Measurements from ENCODE around the gene ARHGEF5.

Gene ARHGEF5

DNA sequence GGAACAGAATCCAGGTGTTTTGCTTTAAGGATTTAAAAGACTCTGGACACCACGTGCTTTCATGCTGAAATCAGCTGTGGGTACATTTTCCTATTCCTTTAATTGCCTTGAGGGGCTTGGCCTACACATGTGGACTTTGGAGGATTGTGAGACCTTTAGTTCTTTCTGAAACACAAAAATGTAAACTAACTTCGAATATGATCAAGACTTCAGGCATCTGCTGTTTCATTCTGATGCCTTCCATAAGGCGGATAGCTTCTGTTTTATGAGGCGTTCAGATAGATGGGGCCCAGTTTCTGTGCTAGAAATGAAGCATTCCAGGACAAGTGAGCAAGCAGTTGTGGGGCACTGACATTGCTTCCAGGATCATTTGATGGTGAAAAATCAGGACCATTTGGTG, 49.7 kb downstream of the ARHGEF5 start:
- no peak for DNase-seq (ENCODE audit: low read depth in 1 of 2, low spot score in 1 of 2)
- TF ChIP-seq, protein P1, sequence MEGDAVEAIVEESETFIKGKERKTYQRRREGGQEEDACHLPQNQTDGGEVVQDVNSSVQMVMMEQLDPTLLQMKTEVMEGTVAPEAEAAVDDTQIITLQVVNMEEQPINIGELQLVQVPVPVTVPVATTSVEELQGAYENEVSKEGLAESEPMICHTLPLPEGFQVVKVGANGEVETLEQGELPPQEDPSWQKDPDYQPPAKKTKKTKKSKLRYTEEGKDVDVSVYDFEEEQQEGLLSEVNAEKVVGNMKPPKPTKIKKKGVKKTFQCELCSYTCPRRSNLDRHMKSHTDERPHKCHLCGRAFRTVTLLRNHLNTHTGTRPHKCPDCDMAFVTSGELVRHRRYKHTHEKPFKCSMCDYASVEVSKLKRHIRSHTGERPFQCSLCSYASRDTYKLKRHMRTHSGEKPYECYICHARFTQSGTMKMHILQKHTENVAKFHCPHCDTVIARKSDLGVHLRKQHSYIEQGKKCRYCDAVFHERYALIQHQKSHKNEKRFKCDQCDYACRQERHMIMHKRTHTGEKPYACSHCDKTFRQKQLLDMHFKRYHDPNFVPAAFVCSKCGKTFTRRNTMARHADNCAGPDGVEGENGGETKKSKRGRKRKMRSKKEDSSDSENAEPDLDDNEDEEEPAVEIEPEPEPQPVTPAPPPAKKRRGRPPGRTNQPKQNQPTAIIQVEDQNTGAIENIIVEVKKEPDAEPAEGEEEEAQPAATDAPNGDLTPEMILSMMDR (IDR thresholded peaks at IDR 0.05; ENCODE audit: insufficient read depth, low read length): no peak
- TF ChIP-seq SPI1 (IDR thresholded peaks at IDR 0.05; ENCODE audit: borderline replicate concordance, low read depth) (no peak), POLR2AphosphoS5 (IDR thresholded peaks at IDR 0.05; ENCODE audit: low read depth) (no peak), GABPA (IDR thresholded peaks at IDR 0.05; ENCODE audit: low read depth) (no peak)
- TF ChIP-seq, protein P2, sequence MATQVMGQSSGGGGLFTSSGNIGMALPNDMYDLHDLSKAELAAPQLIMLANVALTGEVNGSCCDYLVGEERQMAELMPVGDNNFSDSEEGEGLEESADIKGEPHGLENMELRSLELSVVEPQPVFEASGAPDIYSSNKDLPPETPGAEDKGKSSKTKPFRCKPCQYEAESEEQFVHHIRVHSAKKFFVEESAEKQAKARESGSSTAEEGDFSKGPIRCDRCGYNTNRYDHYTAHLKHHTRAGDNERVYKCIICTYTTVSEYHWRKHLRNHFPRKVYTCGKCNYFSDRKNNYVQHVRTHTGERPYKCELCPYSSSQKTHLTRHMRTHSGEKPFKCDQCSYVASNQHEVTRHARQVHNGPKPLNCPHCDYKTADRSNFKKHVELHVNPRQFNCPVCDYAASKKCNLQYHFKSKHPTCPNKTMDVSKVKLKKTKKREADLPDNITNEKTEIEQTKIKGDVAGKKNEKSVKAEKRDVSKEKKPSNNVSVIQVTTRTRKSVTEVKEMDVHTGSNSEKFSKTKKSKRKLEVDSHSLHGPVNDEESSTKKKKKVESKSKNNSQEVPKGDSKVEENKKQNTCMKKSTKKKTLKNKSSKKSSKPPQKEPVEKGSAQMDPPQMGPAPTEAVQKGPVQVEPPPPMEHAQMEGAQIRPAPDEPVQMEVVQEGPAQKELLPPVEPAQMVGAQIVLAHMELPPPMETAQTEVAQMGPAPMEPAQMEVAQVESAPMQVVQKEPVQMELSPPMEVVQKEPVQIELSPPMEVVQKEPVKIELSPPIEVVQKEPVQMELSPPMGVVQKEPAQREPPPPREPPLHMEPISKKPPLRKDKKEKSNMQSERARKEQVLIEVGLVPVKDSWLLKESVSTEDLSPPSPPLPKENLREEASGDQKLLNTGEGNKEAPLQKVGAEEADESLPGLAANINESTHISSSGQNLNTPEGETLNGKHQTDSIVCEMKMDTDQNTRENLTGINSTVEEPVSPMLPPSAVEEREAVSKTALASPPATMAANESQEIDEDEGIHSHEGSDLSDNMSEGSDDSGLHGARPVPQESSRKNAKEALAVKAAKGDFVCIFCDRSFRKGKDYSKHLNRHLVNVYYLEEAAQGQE (IDR thresholded peaks at IDR 0.05; ENCODE audit: insufficient replicate concordance, low read depth): no peak
- Histone ChIP-seq H3K27ac (replicated peaks) (no peak overlapping the region), H3K4me3 (replicated peaks; ENCODE audit: insufficient read depth, low read length) (no peak overlapping the region), H3K27me3 (ENCODE audit: insufficient read depth, poor library complexity, severe bottlenecking) (no peaks in the 10 kb centered on the region)

DNA sequence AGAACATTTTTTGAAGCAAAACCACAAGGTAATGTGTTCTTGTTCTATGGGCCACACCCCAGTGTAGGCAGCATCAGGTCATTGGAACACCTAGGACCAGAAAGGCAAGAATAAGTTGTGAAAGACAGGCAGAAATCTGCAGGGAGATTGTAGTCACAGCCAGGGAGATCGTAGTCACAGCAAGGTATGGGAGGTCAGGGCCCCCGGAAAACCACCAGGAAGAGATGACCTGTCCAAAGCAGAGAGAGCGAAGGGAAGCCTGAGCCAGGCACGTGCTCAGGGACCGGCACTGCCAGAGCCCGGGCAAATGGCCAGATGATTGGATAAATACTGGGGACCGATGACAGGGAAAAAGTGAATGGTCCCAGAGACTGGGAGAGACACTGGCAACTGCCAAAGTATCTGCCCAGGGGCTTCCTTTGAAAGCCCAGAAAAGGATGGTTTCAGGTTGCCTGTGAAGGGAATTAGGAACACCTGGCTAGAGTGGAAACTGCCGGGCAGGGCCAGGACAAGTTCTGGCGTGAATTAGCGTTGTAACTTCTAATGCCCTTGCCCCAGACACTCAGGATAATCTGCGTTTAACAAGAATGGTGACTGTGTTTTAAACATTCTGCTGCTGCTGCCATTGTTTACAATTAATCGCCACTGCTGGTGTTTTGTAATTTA, 52.2 kb downstream of the ARHGEF5 start:
- no peak for DNase-seq (ENCODE audit: low read depth in 1 of 2, low spot score in 1 of 2)
- no peaks in the 10 kb centered on the region for H3K27me3 ChIP-seq (ENCODE audit: insufficient read depth, poor library complexity, severe bottlenecking)
- no peak overlapping the region for H3K4me3 ChIP-seq (replicated peaks; ENCODE audit: insufficient read depth, low read length)
- no peak for TF ChIP-seq GABPA (IDR thresholded peaks at IDR 0.05; ENCODE audit: low read depth)
- TF ChIP-seq, protein P2 (IDR thresholded peaks at IDR 0.05; ENCODE audit: insufficient replicate concordance, low read depth): no peak
- no peak for TF ChIP-seq POLR2AphosphoS5 (IDR thresholded peaks at IDR 0.05; ENCODE audit: low read depth)
- TF ChIP-seq, protein P1 (IDR thresholded peaks at IDR 0.05; ENCODE audit: insufficient read depth, low read length): no peak
- no peak for TF ChIP-seq SPI1 (IDR thresholded peaks at IDR 0.05; ENCODE audit: borderline replicate concordance, low read depth)
- no peak overlapping the region for H3K27ac ChIP-seq (replicated peaks)

DNA sequence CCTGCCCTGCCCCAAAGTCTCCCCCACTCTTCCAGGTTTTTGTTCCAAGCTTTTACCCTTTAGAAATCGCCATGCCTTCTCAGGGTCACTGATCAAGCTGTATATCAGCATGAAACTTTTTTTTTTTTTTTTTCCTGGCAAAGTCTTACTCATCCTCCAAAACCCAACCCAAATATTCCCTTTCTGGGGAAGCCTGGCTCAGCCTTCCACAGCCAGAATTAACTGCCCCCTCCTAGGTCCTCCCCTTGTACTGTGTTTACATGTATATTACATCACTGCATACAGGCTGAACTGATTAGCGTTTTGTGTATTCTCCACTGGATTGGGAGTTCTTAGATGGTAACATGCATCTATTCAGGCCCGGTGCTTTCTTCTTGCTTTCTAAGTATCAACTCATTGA, 52.9 kb downstream of the ARHGEF5 start:
- no peak for TF ChIP-seq GABPA (IDR thresholded peaks at IDR 0.05; ENCODE audit: low read depth)
- no peak for TF ChIP-seq POLR2AphosphoS5 (IDR thresholded peaks at IDR 0.05; ENCODE audit: low read depth)
- no peak for TF ChIP-seq SPI1 (IDR thresholded peaks at IDR 0.05; ENCODE audit: borderline replicate concordance, low read depth)
- TF ChIP-seq, protein P2 (IDR thresholded peaks at IDR 0.05; ENCODE audit: insufficient replicate concordance, low read depth): no peak
- TF ChIP-seq, protein P1 (IDR thresholded peaks at IDR 0.05; ENCODE audit: insufficient read depth, low read length): no peak
- Histone ChIP-seq H3K27me3 (ENCODE audit: insufficient read depth, poor library complexity, severe bottlenecking) (no peaks in the 10 kb centered on the region), H3K4me3 (replicated peaks; ENCODE audit: insufficient read depth, low read length) (no peak overlapping the region), H3K27ac (replicated peaks) (no peak overlapping the region)
- DNase-seq (ENCODE audit: low read depth in 1 of 2, low spot score in 1 of 2): no peak
